Skin epidermis (tissue), 12 donors: ENCODE data around the gene KRTAP10-2.

ENCODE experiments used
- H3K27ac ChIP-seq, 21 experiments: fragments of 200-600 bp; sonication (generic) in 11 of 21; one replicate each; pipeline ENCODE4 v1.5.0; 2020; ENCODE audit warnings: mild to moderate bottlenecking in 3 of 21, inconsistent platforms in 2 of 21, moderate library complexity in 2 of 21
- H3K4me3 ChIP-seq, 7 experiments: fragments of 200-600 bp; sonication (generic) in 2 of 7; one replicate each; pipeline ENCODE4 v1.5.0; 2020; ENCODE audit warnings: inconsistent platforms in 2 of 7, mild to moderate bottlenecking in 2 of 7, moderate library complexity in 1 of 7

Gene KRTAP10-2

DNA sequence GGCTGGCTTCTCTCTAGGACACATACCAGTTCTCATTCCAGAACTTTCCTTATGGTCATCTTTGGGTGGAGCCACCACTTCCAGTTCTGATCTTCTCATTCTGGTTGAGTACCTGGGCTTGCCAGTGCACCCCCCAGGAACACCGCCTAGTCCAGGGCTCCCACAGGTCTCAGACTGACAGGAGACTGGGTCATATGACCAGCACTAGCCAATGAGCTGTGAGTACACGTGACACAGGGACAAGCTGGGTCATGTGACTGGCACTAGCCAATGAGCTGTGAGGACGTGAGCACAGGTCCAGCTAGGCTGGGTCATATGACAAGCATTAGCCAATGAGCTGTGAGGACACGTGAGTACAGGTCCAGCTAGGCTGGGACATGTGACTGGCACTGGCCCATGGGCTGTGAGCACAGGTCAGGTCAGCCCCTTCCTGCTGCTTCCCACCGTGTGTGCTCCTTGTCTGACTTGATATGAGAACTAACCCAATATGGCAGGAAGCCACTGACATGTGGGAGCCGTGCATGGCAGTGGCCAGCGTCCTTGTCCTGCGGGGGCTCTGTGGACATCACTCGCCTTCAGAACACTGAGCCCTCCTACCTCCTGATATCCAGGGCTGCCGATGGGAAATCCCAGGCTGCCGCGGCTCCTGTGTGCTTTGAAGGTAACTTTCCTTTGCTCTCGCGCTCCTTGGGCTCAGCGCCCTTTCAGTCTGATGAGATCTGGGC lies 34.0 kb downstream of the KRTAP10-2 start:
- H3K27ac ChIP-seq: no peak overlapping the region
- no peak overlapping the region for H3K4me3 ChIP-seq

GRCh38 chr21:44516828-44517174 lies 34.5 kb downstream of the KRTAP10-2 start:
- Histone ChIP-seq H3K4me3 (no peak overlapping the region), H3K27ac (no peak overlapping the region)

GRCh38 chr21:44516342-44516741 lies 35.0 kb downstream of the KRTAP10-2 start:
- Histone ChIP-seq H3K27ac (no peak overlapping the region), H3K4me3 (no peak overlapping the region)

GRCh38 chr21:44515359-44516165 lies 35.7 kb downstream of the KRTAP10-2 start:
- Histone ChIP-seq H3K27ac (no peak overlapping the region), H3K4me3 (no peak overlapping the region)

- H3K27ac ChIP-seq: no peak overlapping the region
- no peak overlapping the region for H3K4me3 ChIP-seq
These were observed 36.5 kb downstream of the KRTAP10-2 start for GRCh38 chr21:44514746-44515358.

DNA sequence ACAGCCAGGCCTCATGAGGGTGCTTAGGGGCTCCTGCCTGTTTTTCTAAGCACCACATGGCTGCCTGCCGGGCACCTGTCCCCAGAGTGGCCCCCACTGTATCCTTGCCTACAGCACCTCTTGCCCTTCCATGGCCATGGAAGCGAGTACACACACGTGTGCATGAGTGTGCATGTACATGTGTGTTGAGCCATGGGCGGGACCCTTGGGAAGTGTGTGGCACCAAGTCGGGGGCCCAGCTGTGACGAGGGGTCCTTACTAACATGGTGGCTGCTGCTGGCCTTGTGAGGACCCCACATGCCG lies 37.1 kb downstream of the KRTAP10-2 start:
- no peak overlapping the region for H3K4me3 ChIP-seq
- no peak overlapping the region for H3K27ac ChIP-seq

- H3K4me3 ChIP-seq: no peak overlapping the region
- no peak overlapping the region for H3K27ac ChIP-seq
These were observed 37.7 kb downstream of the KRTAP10-2 start for GRCh38 chr21:44513389-44514217.

DNA sequence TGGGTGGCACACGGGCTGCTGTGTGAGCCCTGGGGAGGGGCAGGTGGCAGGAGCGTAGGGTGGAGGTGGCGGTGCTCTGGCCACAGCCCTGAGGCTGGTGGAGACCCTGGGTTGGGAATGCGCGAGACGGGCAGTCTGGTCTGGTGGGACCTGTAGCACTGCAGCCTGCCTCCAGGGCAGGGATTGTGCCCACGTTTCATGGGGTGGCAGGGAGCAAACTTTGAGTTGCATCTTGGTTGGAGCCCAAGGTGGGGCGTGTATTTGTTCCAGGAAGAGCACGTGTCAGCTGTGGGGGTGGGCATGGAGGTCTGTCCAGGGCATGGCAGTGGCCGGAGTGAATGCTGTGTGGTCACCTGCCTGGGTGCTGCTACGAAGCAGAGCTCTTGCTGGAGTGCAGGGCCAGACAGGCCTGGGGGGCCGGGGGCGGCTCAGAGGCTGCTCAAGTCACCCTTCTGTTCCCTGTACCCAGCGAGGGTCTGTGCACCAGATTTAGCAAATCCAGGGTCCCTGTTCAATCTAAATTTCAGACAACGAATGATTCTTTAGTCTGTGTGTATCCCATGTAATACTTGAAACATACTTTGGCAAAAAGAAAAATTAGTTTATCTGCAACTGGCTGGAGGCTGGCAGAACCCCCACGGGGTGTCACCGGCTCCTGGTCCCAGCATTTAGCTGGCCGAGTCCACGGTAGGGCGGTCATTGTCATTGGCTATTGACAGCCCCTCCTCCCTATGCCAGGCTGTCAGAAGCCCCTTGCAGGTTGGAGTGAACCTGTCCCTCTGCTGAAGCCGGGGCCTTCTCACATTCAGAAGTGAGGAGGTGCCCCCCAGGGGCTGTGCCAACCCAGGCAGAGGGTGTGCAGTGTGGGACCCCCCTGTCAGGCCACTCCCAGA lies 38.6 kb downstream of the KRTAP10-2 start:
- Histone ChIP-seq H3K4me3 (no peak overlapping the region), H3K27ac (no peak overlapping the region)

DNA sequence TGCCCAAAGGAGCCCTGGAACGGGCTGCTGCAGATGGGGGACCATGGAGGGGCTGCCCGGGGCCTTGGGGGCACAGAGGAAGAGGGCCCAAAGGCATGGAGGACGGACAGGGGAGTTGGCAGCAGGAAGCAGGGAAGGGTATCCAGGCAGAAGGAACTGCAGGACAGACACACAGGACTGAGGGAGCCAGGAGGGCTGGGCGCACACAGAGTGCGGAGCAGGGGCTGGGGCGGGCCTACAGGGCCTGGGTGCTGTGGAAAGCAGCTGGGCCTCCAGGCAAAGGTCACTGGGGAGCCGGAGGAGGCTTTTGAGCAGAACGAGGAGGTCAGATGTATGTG lies 39.4 kb downstream of the KRTAP10-2 start:
- Histone ChIP-seq H3K27ac (no peak overlapping the region), H3K4me3 (no peak overlapping the region)

- Histone ChIP-seq H3K4me3 (no peak overlapping the region), H3K27ac (no peak overlapping the region)
These were observed 39.9 kb downstream of the KRTAP10-2 start for GRCh38 chr21:44511219-44511937.

DNA sequence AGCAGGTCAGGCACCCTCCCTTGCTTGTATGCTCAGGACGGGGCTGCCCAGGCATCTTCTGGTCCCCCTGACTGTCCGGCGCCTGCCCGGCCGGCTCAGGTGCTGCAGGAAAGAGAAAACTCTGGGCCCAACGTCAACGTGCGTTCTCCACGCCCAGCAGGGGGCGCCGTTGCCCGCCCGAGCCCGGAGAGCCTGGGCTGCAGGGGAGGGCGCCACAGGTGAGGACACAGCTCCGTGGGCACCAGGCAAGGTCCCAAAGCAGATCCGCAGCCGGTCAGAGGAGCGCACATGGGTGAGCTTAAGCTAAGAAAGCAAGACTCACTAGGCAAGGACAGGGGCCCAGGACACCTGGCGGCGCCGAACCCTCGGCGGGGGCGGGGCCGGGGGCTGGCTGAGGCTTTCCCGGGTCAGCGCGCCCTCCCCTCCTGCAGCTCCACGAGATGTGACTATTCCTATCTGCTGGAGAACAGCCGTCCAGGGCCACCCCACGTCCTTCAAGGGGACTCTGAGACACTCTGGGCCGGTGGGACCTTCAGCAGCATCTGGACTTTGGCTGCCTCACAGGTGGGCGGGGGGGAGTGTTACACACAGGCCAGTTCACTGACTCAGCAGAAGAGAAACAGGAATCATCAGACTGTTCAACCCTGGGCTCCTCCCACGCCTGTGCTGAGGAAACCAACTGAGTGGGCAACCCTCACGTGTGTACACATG lies 40.6 kb downstream of the KRTAP10-2 start:
- peak overlapping the region in 3 of 7 experiments; percentile 11 to 29 (median 26) for H3K4me3 ChIP-seq
- no peak overlapping the region for H3K27ac ChIP-seq

DNA sequence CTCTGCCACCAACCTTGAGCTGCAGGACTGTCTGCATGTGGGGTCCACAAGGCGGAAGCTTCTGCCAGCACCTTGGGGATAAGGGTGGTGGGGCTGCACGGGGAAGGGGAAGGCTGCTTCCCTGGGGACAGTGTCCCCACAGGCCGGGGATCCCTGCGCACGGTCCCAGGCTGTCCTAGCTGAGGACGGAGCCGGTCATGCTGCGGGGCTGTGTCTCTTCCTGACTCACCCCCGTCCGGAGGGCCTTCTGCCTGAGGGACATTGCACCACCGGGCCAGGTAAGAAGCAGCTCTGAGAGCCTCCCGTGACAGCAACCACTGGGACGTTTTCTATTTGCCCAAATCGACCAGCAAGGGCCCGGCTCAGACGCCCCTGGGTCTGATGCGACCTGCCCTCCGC lies 41.2 kb downstream of the KRTAP10-2 start:
- Histone ChIP-seq H3K27ac (no peak overlapping the region), H3K4me3 (no peak overlapping the region)

GRCh38 chr21:44509539-44509938 lies 41.8 kb downstream of the KRTAP10-2 start:
- Histone ChIP-seq H3K4me3 (no peak overlapping the region), H3K27ac (no peak overlapping the region)

GRCh38 chr21:44508711-44509445 lies 42.4 kb downstream of the KRTAP10-2 start:
- no peak overlapping the region for H3K4me3 ChIP-seq
- H3K27ac ChIP-seq: no peak overlapping the region

- no peak overlapping the region for H3K4me3 ChIP-seq
- no peak overlapping the region for H3K27ac ChIP-seq
These were observed 42.9 kb downstream of the KRTAP10-2 start for GRCh38 chr21:44508426-44508710.

GRCh38 chr21:44507673-44508425 lies 43.5 kb downstream of the KRTAP10-2 start:
- Histone ChIP-seq H3K4me3 (no peak overlapping the region), H3K27ac (no peak overlapping the region)
